GM10266 (cell line): ENCODE results near the gene TAS2R16.

Experiments used
- DNase-seq: peaks from one replicate; pipeline ENCODE4 v3.0.0; 2012; ENCODE audit errors: extremely low spot score
- TF ChIP-seq, protein P1 (sequence below): IDR thresholded peaks from 2 replicates; pipeline ENCODE4 v1.5.1; 2012; ENCODE audit warnings: mild to moderate bottlenecking, low read depth; ENCODE audit not compliant: control insufficient read depth, insufficient read depth; ENCODE audit errors: missing control alignments

TAS2R16 gene, protein sequence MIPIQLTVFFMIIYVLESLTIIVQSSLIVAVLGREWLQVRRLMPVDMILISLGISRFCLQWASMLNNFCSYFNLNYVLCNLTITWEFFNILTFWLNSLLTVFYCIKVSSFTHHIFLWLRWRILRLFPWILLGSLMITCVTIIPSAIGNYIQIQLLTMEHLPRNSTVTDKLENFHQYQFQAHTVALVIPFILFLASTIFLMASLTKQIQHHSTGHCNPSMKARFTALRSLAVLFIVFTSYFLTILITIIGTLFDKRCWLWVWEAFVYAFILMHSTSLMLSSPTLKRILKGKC

DNA sequence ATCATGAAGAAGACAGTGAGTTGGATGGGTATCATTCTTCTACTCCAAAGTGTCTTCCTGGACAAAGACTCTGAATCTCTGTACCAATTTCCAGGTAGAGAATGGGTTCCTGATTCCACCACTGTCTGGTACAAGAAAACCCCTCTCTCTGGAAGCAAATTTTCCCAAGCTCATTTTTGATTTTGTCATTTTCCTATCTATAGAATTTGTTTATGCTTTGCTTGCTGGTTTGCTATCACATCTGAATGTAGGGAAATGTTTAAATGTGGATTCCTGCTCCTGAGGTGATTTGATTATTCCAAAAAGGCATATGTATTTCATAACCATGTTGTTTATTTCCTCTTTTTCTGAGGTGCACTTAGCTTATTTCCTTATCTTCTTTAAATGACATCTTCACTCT, at the start of gene TAS2R16:
TAS2R16 (minus strand) TSS at position 101 of the 400 bp plus-strand sequence; CDS start at position 35, 66 bp downstream.
- TF ChIP-seq, protein P1, sequence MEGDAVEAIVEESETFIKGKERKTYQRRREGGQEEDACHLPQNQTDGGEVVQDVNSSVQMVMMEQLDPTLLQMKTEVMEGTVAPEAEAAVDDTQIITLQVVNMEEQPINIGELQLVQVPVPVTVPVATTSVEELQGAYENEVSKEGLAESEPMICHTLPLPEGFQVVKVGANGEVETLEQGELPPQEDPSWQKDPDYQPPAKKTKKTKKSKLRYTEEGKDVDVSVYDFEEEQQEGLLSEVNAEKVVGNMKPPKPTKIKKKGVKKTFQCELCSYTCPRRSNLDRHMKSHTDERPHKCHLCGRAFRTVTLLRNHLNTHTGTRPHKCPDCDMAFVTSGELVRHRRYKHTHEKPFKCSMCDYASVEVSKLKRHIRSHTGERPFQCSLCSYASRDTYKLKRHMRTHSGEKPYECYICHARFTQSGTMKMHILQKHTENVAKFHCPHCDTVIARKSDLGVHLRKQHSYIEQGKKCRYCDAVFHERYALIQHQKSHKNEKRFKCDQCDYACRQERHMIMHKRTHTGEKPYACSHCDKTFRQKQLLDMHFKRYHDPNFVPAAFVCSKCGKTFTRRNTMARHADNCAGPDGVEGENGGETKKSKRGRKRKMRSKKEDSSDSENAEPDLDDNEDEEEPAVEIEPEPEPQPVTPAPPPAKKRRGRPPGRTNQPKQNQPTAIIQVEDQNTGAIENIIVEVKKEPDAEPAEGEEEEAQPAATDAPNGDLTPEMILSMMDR = no peak
- no peak for DNase-seq

DNA sequence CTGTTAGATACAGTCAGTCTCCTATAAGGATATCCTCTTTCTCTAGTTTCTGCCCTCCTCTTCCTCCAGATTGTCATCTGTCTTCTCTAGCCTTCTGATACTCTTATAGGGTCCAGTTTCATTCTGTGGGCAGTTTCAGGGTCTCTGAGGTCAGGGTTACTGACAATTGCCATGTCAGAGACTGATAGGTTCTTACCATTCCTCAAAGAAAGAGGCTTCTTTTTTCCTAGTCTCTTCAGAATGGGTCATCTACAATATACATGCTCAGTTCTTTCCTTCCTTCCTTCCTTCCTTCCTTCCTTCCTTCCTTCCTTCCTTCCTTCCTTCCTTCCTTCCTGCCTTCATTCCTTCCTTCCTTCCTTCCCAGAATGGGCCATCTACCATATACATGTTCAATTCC, 48.1 kb upstream of the TAS2R16 start:
- TF ChIP-seq, protein P1 = no peak

DNA sequence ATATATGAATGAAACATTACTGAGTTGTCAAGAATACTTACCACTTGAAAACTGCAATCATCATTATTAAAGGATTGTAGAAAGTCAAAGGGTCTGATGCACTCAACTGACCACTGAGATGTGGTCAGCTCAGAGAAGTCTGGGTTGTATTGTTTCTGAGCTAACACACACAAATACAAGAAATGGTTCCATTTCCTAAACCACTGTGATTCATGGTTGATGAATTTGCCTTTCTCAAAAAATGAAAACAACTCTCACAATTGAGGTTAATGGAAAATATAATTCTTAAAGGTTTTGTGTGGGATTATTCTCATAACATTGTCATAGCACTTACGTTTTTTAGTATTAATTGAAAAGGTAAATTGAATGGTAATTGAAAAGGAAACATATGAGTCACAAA, 45.6 kb upstream of the TAS2R16 start:
- no peak for DNase-seq
- TF ChIP-seq, protein P1 = no peak

More for the DNA sequence above, 48.1 kb upstream of the TAS2R16 start:
- DNase-seq = no peak

DNA sequence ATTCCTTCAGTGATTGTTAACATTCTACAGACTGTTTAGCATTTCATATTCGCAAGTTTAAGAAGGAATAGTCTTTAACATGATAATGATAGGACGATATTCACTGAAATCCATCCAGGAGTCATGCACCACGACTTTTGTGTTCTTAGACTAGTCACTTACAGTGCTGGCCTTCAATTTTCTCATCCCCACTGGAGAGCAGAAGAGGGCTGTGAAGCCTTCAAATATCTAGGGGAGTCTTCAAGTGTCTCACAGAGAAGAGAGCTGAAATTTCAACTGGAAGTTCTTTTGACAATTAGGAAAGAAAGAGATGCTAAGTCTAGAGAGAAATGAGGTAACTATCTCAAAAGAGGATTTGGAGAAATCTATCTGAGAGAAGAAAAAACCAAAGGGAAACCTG, 43.8 kb upstream of the TAS2R16 start:
- TF ChIP-seq, protein P1 = no peak
- DNase-seq = no peak

DNA sequence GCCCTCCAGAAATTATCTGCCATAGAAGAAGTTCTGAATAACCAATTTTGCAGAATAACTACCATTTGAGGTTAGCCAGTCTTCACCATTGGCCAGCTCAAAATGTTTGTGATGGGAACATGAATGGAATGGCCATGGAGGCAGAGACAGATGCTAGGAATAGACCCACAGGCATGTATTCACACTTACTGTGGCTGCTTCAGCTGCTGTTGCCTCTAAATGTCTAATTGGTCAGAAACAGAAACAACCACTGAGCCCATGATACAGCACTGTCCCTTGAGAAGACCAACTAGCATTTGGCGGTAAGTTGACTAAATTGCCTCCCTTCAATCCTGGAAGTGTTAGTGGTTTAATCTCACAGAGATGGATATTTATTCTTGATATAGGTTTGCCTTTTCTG, 38.6 kb upstream of the TAS2R16 start:
- DNase-seq = no peak
- TF ChIP-seq, protein P1 = no peak

DNA sequence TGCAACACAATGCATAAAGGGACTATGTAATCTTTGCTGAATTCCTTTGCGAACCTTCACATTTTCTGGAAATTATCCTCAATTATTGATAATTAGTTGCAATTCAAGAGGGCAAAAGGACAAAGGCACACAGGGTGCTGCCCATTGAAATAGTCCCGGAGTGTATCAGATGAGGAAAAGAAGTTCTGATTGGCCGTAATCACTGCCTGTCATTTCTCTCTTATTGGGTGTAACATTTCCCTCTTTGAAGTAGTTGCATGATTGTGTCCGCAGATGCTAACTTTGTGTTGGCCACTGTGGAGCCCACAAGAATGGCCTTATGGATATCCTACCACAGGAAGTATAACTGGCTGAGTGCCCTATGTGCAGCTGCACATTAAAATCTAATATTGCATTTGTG, 35.1 kb upstream of the TAS2R16 start:
- DNase-seq = no peak
- TF ChIP-seq, protein P1 = no peak

DNA sequence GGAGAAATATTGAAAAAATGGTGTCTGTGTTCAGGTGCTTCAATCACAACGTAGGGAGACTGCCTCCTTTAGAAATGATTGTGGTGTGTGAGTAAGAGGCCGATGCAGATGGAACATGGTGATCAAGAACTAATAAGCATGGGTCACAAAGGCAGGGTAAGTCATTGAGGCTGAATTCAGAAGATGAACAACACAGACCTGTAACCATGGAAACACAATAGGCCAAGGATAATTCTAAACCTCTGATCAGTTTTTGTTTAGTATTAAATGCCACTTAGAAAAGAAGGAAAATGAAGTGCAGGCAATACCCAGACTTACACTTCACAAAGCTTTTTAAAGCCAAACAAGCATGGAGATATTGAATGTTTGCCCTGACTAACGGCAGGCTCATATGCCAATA, 32.8 kb upstream of the TAS2R16 start:
- TF ChIP-seq, protein P1 = no peak
- DNase-seq = no peak
